Measurements from ENCODE around the gene SCP2.

- TF ChIP-seq POLR2A (IDR thresholded peaks at IDR 0.05; ENCODE audit: low read length) (no peak), GATA1 (IDR thresholded peaks at IDR 0.05; ENCODE audit: low read depth, low read length) (no peak)
Observed at GRCh38 chr1:53076721-53077598, 149.9 kb downstream of the SCP2 start.
